ENCODE data around the gene AGBL2.

Gene AGBL2

DNA sequence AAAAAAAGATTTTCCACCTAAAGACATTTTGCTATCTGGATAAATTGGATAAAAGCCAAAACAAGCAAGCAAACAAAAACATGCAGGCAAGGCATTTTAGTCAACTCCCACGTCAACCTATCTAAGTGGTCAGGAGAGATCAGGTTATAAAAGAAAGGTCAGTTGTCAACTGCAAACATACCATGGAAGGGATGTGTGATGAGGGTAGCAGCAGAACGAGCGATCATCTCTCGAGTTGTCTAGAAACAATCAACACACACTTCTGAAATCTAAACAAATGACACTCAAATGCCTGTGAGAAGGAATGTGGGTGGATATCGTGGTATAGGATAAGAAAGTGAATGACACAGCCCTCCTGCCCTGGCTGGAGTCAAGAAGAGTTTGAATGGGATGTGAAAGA lies 83.7 kb downstream of the AGBL2 start:
- H3K27me3 ChIP-seq (ENCODE audit: insufficient read depth, low read length, poor library complexity): no peaks in the 10 kb centered on the region
- no peak for TF ChIP-seq EZH2 (IDR thresholded peaks at IDR 0.05; ENCODE audit: borderline replicate concordance, low read depth, low read length, severe bottlenecking)
- TF ChIP-seq, protein P1, sequence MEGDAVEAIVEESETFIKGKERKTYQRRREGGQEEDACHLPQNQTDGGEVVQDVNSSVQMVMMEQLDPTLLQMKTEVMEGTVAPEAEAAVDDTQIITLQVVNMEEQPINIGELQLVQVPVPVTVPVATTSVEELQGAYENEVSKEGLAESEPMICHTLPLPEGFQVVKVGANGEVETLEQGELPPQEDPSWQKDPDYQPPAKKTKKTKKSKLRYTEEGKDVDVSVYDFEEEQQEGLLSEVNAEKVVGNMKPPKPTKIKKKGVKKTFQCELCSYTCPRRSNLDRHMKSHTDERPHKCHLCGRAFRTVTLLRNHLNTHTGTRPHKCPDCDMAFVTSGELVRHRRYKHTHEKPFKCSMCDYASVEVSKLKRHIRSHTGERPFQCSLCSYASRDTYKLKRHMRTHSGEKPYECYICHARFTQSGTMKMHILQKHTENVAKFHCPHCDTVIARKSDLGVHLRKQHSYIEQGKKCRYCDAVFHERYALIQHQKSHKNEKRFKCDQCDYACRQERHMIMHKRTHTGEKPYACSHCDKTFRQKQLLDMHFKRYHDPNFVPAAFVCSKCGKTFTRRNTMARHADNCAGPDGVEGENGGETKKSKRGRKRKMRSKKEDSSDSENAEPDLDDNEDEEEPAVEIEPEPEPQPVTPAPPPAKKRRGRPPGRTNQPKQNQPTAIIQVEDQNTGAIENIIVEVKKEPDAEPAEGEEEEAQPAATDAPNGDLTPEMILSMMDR (IDR thresholded peaks at IDR 0.05; ENCODE audit: borderline replicate concordance, extremely low read depth, low read length, poor library complexity, severe bottlenecking): no peak
- no peak overlapping the region for H3K4me2 ChIP-seq (ENCODE audit: insufficient read depth, low read length)
- no peak for ATAC-seq (ENCODE audit: insufficient read depth, low read depth)
- H3K27ac ChIP-seq (ENCODE audit: low read length): no peak overlapping the region
- no peak for DNase-seq
- peaks cover 82% of the 10 kb centered on the region for H3K36me3 ChIP-seq (ENCODE audit: insufficient read depth, low read length)
- no peak overlapping the region for H3K4me3 ChIP-seq (ENCODE audit: low read depth in 1 of 2, low read length in 2 of 2)
- H3K79me2 ChIP-seq (ENCODE audit: insufficient read depth, low read length): no peaks in the 10 kb centered on the region
- no peaks in the 10 kb centered on the region for H3K4me1 ChIP-seq (ENCODE audit: insufficient read depth, low read length)
- H3K9ac ChIP-seq (ENCODE audit: low read depth, low read length): no peak overlapping the region
- H3K9me3 ChIP-seq (ENCODE audit: insufficient read depth, low read length, severe bottlenecking): no peaks in the 10 kb centered on the region
- H2AFZ ChIP-seq (ENCODE audit: low read depth, low read length): no peak overlapping the region
- H4K20me1 ChIP-seq (ENCODE audit: insufficient read depth, low read length): no peaks in the 10 kb centered on the region

DNA sequence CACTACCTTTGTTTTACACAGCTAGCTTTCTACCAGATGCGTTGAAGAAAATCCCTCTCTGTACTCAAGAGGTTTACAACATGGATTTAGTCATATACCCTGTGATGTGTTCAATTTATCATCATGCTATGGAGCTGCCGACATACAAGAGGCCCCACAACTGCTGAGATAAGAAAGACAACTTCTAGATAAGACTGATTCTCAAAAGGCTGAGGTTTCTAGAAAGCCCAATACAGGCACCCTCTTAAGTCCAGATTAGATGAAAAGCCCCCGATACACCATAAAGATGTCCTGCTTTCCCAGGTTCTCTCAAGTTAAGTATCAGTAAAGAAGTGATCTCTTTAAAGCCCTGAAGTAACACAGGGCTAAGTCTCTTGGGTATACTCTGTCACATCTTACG lies 87.1 kb downstream of the AGBL2 start:
- Histone ChIP-seq H3K4me3 (ENCODE audit: low read depth in 1 of 2, low read length in 2 of 2) (no peak overlapping the region), H4K20me1 (ENCODE audit: insufficient read depth, low read length) (no peaks in the 10 kb centered on the region; the same call in 1 of the 2 replicates), H3K79me2 (ENCODE audit: insufficient read depth, low read length) (no peaks in the 10 kb centered on the region), H3K9ac (ENCODE audit: low read depth, low read length) (no peak overlapping the region), H3K4me1 (ENCODE audit: insufficient read depth, low read length) (no peaks in the 10 kb centered on the region), H3K36me3 (ENCODE audit: insufficient read depth, low read length) (peaks cover 84% of the 10 kb centered on the region), H3K27me3 (ENCODE audit: insufficient read depth, low read length, poor library complexity) (no peaks in the 10 kb centered on the region), H3K9me3 (ENCODE audit: insufficient read depth, low read length, severe bottlenecking) (no peaks in the 10 kb centered on the region), H3K27ac (ENCODE audit: low read length) (no peak overlapping the region), H2AFZ (ENCODE audit: low read depth, low read length) (no peak overlapping the region), H3K4me2 (ENCODE audit: insufficient read depth, low read length) (no peak overlapping the region)
- ATAC-seq (ENCODE audit: insufficient read depth, low read depth) (no peak), DNase-seq (no peak)
- no peak for TF ChIP-seq EZH2 (IDR thresholded peaks at IDR 0.05; ENCODE audit: borderline replicate concordance, low read depth, low read length, severe bottlenecking)
- TF ChIP-seq, protein P1 (IDR thresholded peaks at IDR 0.05; ENCODE audit: borderline replicate concordance, extremely low read depth, low read length, poor library complexity, severe bottlenecking): no peak

GRCh38 chr11:47626234-47626633 lies 88.9 kb downstream of the AGBL2 start:
- ATAC-seq (ENCODE audit: insufficient read depth, low read depth) (no peak), DNase-seq (no peak)
- no peak overlapping the region for H3K9ac ChIP-seq (ENCODE audit: low read depth, low read length)
- H3K4me1 ChIP-seq (ENCODE audit: insufficient read depth, low read length): no peaks in the 10 kb centered on the region
- no peaks in the 10 kb centered on the region for H3K9me3 ChIP-seq (ENCODE audit: insufficient read depth, low read length, severe bottlenecking)
- no peaks in the 10 kb centered on the region for H3K79me2 ChIP-seq (ENCODE audit: insufficient read depth, low read length)
- no peaks in the 10 kb centered on the region for H3K27me3 ChIP-seq (ENCODE audit: insufficient read depth, low read length, poor library complexity)
- TF ChIP-seq, protein P1 (IDR thresholded peaks at IDR 0.05; ENCODE audit: borderline replicate concordance, extremely low read depth, low read length, poor library complexity, severe bottlenecking): no peak
- TF ChIP-seq EZH2 (IDR thresholded peaks at IDR 0.05; ENCODE audit: borderline replicate concordance, low read depth, low read length, severe bottlenecking): no peak
- H3K4me3 ChIP-seq (ENCODE audit: low read depth in 1 of 2, low read length in 2 of 2): no peak overlapping the region
- H3K27ac ChIP-seq (ENCODE audit: low read length): no peak overlapping the region
- no peaks in the 10 kb centered on the region; the same call in 1 of the 2 replicates for H4K20me1 ChIP-seq (ENCODE audit: insufficient read depth, low read length)
- H3K4me2 ChIP-seq (ENCODE audit: insufficient read depth, low read length): no peak overlapping the region
- H3K36me3 ChIP-seq (ENCODE audit: insufficient read depth, low read length): peaks cover 92% of the 10 kb centered on the region
- H2AFZ ChIP-seq (ENCODE audit: low read depth, low read length): no peak overlapping the region
